SK-N-SH (cell line): Measurements from ENCODE around the gene PRICKLE3. TPM values are rescaled to one million over a fixed set of nuclear protein-coding genes. Genes with fewer than 3 reads are reported as not detected.

ENCODE experiments used
- CTCF ChIA-PET: fragments of 300-600, 350-600 bp; formaldehyde crosslinking; extraction: SDS; loops from one replicate; lab custom pipeline; 2021; lab: Yijun Ruan, JAX
- POLR2A ChIA-PET: fragments of 350-600 bp; sonication (Branson Sonifier 250); formaldehyde crosslinking; extraction: SDS; loops from one replicate; lab custom pipeline; 2020; ENCODE audit warnings: antibody characterized with exemption, inconsistent platforms; lab: Yijun Ruan, JAX
- DNase-seq: peaks from one replicate; pipeline ENCODE4 v3.0.0; 2012
- H2AFZ ChIP-seq: fragments of 200-600 bp; sonication (generic); 2 replicates; pipeline ENCODE4 v1.8.1; 2016; ENCODE audit warnings: antibody characterized with exemption, mild to moderate bottlenecking, low read depth
- H3F3A ChIP-seq: fragments of 200-600 bp; sonication (generic); replicated peaks from 2 replicates; pipeline ENCODE3; 2016; ENCODE audit warnings: antibody characterized with exemption, mild to moderate bottlenecking; ENCODE audit not compliant: insufficient read depth
- H3K27ac ChIP-seq, 2 experiments: fragments of 200-500 bp in 1 of 2; fragments of 200-600 bp in 1 of 2; sonication (Bioruptor generic) in 1 of 2; sonication (generic), shearing (Covaris generic) in 1 of 2; 2 replicates each; pipeline versions ENCODE4 v1.5.1 to v1.6.1; 2014 to 2016; ENCODE audit warnings: low read depth in 2 of 2, inconsistent platforms in 1 of 2, low read length in 1 of 2, mild to moderate bottlenecking in 1 of 2, mixed read lengths in 1 of 2
- H3K27me3 ChIP-seq: fragments of 200-600 bp; sonication (generic), shearing (Covaris generic); 2 replicates; pipeline ENCODE4 v1.6.1; 2016; ENCODE audit warnings: mixed run types; ENCODE audit not compliant: insufficient read depth
- H3K36me3 ChIP-seq, 2 experiments: fragments of 200-500 bp in 1 of 2; fragments of 200-600 bp in 1 of 2; sonication (Bioruptor generic) in 1 of 2; sonication (generic) in 1 of 2; replicated peaks in 1 of 2; 2 replicates each; pipeline versions ENCODE3 to v1.5.1; 2014 to 2016; ENCODE audit warnings: low read length in 1 of 2, mild to moderate bottlenecking in 1 of 2; ENCODE audit not compliant: insufficient read depth in 2 of 2, control insufficient read depth in 1 of 2
- H3K4me1 ChIP-seq, 2 experiments: fragments of 200-500 bp in 1 of 2; fragments of 200-600 bp in 1 of 2; sonication (Bioruptor generic) in 1 of 2; sonication (generic), shearing (Covaris generic) in 1 of 2; 2 replicates each; pipeline versions ENCODE4 v1.5.1 to v1.6.1; 2014 to 2016; ENCODE audit warnings: low read depth in 1 of 2, low read length in 1 of 2, mixed run types in 1 of 2; ENCODE audit not compliant: insufficient read depth in 2 of 2, control insufficient read depth in 1 of 2
- H3K4me2 ChIP-seq: fragments of 200-600 bp; sonication (generic), shearing (Covaris generic); 2 replicates; pipeline ENCODE4 v1.6.1; 2017; ENCODE audit warnings: mixed run types
- H3K4me3 ChIP-seq, 2 experiments: fragments of 200-500 bp in 1 of 2; fragments of 200-600 bp in 1 of 2; sonication (Bioruptor generic) in 1 of 2; sonication (generic), shearing (Covaris generic) in 1 of 2; 2 replicates each; pipeline versions ENCODE4 v1.5.1 to v1.8.1; 2014 to 2016; ENCODE audit warnings: low read depth in 2 of 2, inconsistent platforms in 1 of 2, low read length in 1 of 2, mild to moderate bottlenecking in 1 of 2, mixed read lengths in 1 of 2, moderate library complexity in 1 of 2
- H3K79me2 ChIP-seq: fragments of 200-600 bp; sonication (generic); 2 replicates; pipeline ENCODE4 v1.8.1; 2017; ENCODE audit warnings: mild to moderate bottlenecking; ENCODE audit not compliant: insufficient read depth
- H3K9ac ChIP-seq: fragments of 200-600 bp; sonication (generic); 2 replicates; pipeline ENCODE4 v1.6.1; 2017; ENCODE audit warnings: mixed run types
- H3K9me2 ChIP-seq: fragments of 200-600 bp; sonication (generic); 2 replicates; pipeline ENCODE4 v1.6.1; 2017; ENCODE audit warnings: mixed run types
- H3K9me3 ChIP-seq: fragments of 200-600 bp; sonication (generic); 2 replicates; pipeline ENCODE4 v1.6.1; 2017; ENCODE audit warnings: mixed run types, mild to moderate bottlenecking, moderate library complexity
- H4K20me1 ChIP-seq: fragments of 200-600 bp; sonication (generic); 2 replicates; pipeline ENCODE4 v1.6.1; 2017; ENCODE audit warnings: mild to moderate bottlenecking, mixed run types; ENCODE audit not compliant: insufficient read depth
- CHD2 ChIP-seq: fragments of 150-350 bp; IDR thresholded peaks from 2 replicates; pipeline ENCODE4 v1.6.1; 2018; ENCODE audit warnings: low read length; ENCODE audit not compliant: partially characterized antibody
- EP300 ChIP-seq, 2 experiments: IDR thresholded peaks; 2 replicates each; pipeline versions ENCODE4 v1.4.0 to v1.6.1; 2012; ENCODE audit warnings: borderline replicate concordance in 1 of 2, low read depth in 1 of 2, low read length in 1 of 2
- GATA2 ChIP-seq: sonication (generic); formaldehyde crosslinking; IDR thresholded peaks from 2 replicates; pipeline ENCODE4 v1.5.0; 2020; ENCODE audit warnings: mild to moderate bottlenecking, missing genetic modification reagents
- NFIC ChIP-seq: IDR thresholded peaks from 2 replicates; pipeline ENCODE4 v1.4.0; 2012; ENCODE audit warnings: borderline replicate concordance
- PBX3 ChIP-seq: IDR thresholded peaks from 2 replicates; pipeline ENCODE4; 2012
- POLR2AphosphoS5 ChIP-seq: IDR thresholded peaks from 2 replicates; pipeline ENCODE4 v1.6.1; 2012; ENCODE audit warnings: low read depth, low read length
- RAD21 ChIP-seq: IDR thresholded peaks from 2 replicates; pipeline ENCODE4 v1.6.1; 2012; ENCODE audit warnings: mild to moderate bottlenecking, low read length
- RCOR1 ChIP-seq: fragments of 150-350 bp; IDR thresholded peaks from 2 replicates; pipeline ENCODE4 v1.6.1; 2017; ENCODE audit warnings: antibody characterized with exemption, low read length
- REST ChIP-seq: IDR thresholded peaks from 2 replicates; pipeline ENCODE4 v1.6.1; 2012; ENCODE audit warnings: mild to moderate bottlenecking, low read depth, low read length, moderate library complexity
- TCF12 ChIP-seq: IDR thresholded peaks from 2 replicates; pipeline ENCODE4 v1.4.0; 2012
- ZBTB33 ChIP-seq: IDR thresholded peaks from 2 replicates; pipeline ENCODE4 v1.4.0; 2012; ENCODE audit warnings: low read depth, borderline replicate concordance
- WGBS: methylation state at CpG from one replicate; pipeline ENCODE4 v1.1.6; 2017; ENCODE audit warnings: low lambda C conversion rate; 5-methylcytosine and 5-hydroxymethylcytosine counted together
- polyA plus RNA-seq, 3 experiments: library from polyadenylated mRNA; depleted of rRNA; stranded (reverse); fragments of >200 nt; gene quantifications; 2 replicates each; pipeline ENCODE4 v1.2.3, GENCODE V29; 2012

The PRICKLE3 gene
- polyA plus RNA-seq, 1 of the 3 experiments (the other 2 are of a cell fraction) = 0.07 TPM

- Histone ChIP-seq H4K20me1 (no peaks in the 10 kb centered on the region), H3K9me2 (no peaks in the 10 kb centered on the region), H3K9me3 (no peaks in the 10 kb centered on the region), H3K4me1 (no peaks in the 10 kb centered on the region; a peak in 1 of 4 replicates), H3K9ac (no peak overlapping the region), H3F3A (no peaks in the 10 kb centered on the region), H3K27me3 (peaks cover 16% of the 10 kb centered on the region; the same call in 1 of the 2 replicates), H3K36me3 (no peaks in the 10 kb centered on the region), H2AFZ (no peak overlapping the region), H3K27ac (no peak overlapping the region), H3K79me2 (no peaks in the 10 kb centered on the region), H3K4me3 (peak overlapping the region in 1 of 2 experiments; percentile 42; a peak in 2 of 4 replicates), H3K4me2 (no peak overlapping the region)
- POLR2A ChIA-PET = no interaction called here
- DNase-seq = no peak
- CTCF ChIA-PET = no interaction called here
- WGBS = 4% methylated on average over 11 of the region's 11 CpGs
- no peak for TF ChIP-seq GATA2 (CRISPR knock-in tag)
- TF ChIP-seq CHD2 = no peak
- TF ChIP-seq RAD21 = no peak
- no peak for TF ChIP-seq REST
- TF ChIP-seq NFIC = no peak
- TF ChIP-seq EP300 (IDR thresholded peaks at IDR 0.05; ENCODE audit: borderline replicate concordance in 1 of 2, low read depth in 1 of 2, low read length in 1 of 2) = no peak
- no peak for TF ChIP-seq POLR2AphosphoS5
- no peak for TF ChIP-seq ZBTB33
- TF ChIP-seq RCOR1 = no peak
- TF ChIP-seq TCF12 = no peak
- no peak for TF ChIP-seq PBX3
Observed at GRCh38 chrX:49199315-49199595, 13.1 kb upstream of the PRICKLE3 start.
